Hematopoietic multipotent progenitor cell treated with erythropoietin and hydrocortisone succinate and interleukin-3 and kit ligand, for 17 days (in vitro differentiated cells): Measurements from ENCODE around the gene CERS2.

Experiments
- DNase-seq: peaks from one replicate; pipeline ENCODE4 v3.0.0-alpha.2; 2015; ENCODE audit warnings: low spot score

Gene CERS2, protein sequence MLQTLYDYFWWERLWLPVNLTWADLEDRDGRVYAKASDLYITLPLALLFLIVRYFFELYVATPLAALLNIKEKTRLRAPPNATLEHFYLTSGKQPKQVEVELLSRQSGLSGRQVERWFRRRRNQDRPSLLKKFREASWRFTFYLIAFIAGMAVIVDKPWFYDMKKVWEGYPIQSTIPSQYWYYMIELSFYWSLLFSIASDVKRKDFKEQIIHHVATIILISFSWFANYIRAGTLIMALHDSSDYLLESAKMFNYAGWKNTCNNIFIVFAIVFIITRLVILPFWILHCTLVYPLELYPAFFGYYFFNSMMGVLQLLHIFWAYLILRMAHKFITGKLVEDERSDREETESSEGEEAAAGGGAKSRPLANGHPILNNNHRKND

DNA sequence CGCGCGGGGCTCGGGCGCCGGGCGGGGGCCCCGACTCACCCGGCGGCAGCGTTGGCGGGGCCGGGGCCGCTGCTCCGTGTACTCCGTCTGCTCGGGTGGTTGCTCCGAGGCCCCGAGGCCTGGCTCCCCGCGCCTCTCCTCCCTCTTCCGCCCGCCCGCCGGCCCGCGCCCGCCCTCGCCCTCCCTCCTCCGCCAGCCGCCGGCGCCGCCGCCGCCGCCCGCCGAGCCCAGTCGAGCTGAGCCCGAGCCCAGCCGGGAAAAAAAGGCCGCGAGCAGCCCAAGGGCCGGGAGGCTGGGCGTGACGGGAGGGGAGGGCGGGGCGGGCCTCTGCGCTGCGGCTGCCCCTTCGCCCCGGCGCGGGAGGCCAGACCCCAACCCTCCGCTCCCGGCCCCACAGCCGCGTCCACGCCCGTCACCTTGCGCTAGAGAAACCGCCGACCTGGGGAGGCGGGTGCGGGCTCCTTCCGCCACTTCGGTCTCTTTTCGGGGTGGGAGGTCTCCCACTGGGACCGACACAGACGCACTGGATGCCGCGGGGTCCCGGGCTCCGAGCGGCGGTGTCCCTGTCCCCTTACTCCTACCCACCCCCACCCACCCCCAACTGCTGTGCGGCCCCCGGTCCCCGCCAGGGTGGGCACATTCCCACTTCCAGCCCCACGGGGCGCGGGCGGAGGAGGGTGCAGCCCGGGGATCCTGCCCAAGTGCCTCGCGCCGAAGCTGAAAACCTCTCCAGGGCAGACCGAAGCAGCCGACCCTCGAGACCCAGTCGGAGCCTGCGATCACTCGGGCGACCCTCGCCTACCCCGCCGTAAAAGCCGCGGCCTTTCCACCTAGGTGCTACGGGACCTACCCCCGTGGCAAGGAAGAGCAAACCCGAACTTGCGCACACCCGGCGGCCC lies at the start of gene CERS2:
Gene CERS2 (minus strand): TSS at position 256 of the 899 bp plus-strand sequence. CDS start 5,745 bp downstream, outside the sequence.
- DNase-seq, result peak; percentile 70

DNA sequence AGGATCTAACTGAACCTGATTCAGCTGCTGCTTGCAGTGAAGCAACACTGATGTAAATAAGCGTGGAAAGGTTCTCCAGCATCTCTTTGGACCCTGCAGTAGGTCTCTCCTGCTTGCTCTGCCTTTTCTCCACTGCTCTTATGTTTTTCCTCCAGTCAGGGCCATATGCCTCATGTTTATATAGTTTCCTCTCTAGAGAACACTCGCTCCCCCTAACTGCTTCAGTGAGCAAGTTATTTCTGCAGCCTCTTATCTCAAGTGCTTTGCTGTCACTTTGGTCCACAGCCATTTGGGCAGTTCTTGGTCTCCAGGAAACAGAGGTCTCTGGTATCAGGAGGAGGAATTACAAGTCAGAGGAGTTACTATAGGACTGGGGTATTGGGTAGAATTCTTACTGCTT lies 38.9 kb upstream of the CERS2 start:
- DNase-seq, result peak; percentile 63

DNA sequence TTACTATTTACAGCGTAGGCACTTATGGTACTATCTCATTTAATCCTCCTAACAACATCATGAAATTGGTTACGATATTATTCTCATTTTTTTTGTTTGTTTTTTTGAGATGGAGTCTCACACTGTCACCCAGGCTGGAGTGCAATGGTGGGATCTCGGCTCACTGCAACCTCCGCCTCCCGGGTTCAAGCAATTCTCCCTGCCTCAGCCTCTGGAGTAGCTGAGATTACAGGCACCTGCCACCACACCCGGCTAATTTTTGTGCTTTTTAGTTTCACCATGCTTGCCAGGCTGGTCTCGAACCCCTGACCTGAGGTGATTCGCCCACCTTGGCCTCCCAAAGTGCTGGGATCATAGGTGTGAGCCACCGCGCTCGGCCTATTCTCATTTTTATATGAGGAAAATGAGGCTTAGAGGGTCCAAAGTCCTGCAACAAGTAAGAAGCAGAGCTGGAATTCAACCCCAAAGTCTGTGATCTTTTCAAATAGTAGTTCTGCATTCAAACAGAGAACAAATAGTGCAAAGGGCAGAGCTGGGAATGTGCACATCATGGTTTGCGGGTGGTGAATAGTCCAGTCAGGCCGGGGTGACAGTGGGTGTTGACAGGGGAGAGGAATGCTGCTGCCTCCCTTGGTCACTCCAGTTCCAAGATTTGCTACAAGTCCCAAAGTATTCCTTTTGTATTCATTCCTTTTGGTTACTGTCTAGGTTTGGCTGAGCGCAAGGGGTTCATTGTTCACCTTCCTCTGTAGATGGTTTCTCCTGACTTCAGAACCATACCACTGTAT lies 38.2 kb upstream of the CERS2 start:
- DNase-seq, result no peak

DNA sequence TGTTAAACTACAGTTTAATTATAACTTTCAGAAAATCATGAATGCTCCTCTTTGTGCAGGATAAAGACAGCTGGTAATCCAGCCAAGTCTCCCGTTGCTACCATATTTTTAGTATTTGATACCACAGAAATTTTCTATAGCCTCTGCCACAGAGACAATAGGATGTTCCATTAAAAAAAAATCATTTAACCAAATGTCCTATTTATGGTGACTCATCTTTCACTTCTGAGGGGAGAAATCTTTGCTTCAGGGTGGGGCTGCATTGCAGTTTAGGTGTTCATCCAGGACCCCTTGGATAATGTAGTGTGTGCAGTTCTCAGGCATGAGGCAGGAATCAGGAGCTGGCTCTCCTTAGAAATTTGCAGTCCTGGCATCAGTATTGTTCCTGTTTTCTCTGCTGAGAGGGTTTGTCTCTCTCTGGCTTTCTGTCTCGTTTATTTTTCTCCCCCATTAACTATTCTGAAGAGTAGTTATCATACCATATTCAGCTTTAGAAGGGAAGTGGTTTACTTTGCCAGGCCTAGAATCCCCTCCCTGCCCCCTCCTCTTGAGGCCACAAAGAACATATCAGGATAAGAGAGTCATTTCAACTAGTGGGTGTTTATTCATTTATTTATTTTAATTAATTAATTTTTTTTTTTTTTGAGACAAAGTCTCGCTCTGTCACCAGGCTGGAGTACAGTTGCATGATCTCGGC lies 36.7 kb upstream of the CERS2 start:
- DNase-seq, result no peak

DNA sequence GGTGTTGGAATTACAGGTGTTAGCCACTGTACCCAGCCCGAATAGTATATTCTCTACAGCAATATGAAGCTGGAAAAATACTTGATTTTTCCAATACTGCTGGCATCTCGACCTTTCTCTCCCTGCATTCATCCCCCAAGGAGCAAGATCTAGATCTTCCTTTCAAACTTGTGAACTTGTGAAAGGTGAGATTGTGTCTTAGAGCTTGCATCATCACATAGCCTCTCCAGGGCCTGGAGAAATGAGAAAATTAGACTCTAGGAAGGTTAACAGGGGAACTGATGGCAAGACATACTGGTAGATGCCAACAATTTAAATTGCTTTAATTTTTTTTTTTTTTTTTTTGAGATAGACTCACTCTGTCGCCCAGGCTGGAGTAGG lies 35.7 kb upstream of the CERS2 start:
- no peak for DNase-seq

DNA sequence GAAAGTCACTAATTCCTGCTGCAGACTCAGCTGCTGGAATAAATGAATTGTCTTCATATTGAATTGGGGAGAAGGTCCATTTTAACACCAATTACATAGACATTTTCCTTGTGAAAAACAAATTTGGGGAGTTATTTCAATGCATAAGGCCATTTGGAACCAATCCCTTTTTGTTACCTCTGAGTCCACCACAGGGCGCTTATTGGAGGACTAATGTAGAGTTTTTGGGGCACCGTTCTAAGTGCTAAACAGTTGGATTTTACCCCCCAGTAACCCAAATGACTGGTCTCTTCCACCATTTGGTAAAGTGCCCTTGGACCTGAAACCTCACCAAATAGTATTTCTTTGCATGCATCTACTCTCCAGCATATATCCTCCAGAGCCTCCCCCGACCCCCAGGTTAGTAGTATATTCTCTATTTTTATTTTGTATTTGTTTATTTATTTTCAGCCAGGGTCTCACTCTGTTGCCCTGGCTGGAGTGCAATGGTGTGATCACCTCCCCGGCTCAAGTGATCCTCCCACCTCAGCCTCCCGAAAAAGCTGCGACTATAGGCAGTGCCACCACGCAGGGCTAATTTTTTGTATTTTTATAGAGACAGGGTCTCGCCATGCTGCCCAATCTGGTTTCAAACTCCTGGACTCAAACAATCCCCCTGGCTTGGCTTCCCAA lies 35.2 kb upstream of the CERS2 start:
- DNase-seq, result no peak

DNA sequence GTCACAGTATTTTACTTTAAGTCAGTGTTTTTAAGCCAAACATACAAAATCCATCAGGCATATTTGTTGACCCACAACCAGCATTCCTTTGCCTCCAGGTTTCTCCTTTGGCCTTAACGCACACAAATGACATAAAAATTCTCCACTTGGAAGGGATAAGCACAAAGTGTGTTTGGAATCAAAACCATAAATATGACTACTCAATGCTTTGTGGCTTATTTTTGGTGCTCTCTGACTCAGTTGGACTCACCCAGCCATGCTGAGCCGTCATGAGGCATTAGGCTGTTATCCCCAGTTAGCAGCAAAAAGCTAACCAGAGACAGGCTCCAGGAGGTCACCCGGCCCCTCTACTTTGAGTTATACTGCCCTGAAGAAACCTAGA lies 34.6 kb upstream of the CERS2 start:
- DNase-seq, result no peak

DNA sequence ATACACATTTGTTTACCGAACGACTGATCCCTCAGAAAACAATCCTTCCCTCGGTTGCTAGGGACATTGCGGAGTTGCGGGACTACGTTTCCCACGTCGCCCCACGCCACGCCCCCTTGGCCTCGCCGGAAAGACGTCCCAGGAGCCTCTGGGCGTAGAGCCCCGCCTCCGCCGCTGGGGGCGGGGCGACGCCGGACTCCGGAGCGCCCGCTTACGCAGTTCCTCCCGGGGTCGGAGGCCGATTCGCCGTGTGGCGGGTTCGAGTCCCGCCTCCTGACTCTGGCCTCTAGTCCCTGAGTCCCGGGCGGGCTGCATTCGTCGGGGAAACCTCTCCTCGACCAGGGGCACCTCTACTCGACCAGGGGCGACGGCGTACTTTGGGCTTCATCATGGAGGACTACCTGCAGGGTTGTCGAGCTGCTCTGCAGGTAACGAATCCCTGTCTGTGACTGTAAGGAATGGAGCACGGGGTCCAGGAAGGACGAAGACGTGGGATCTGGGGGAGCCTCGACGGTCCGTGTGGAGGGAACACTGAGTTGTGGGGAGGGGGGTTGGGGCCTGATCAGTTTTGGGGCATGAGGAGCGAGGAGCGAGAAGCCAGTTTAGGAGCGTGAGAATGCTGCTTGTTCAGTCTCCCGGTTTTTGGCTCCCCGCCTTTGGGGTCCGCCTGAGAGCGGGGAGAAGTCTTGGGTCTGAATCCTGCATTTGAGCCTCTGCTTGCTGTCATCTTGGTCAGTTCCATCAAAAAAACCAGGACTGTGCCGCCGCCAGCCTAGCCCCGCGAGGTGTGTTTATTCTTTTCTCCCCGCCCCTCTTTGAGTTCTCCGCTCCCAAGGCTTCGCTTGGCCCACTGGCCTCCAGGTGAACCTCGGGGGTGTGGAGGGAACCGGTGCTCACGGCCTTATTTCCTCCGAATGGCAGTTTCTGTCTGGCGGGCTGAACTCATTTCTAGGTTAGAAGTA lies 33.9 kb upstream of the CERS2 start, which contains the start of gene PRUNE1:
Gene PRUNE1 (plus strand): TSS at position 206 of the 962 bp plus-strand sequence. CDS start 184 bp downstream, at position 390.
- peak; percentile 97 for DNase-seq

DNA sequence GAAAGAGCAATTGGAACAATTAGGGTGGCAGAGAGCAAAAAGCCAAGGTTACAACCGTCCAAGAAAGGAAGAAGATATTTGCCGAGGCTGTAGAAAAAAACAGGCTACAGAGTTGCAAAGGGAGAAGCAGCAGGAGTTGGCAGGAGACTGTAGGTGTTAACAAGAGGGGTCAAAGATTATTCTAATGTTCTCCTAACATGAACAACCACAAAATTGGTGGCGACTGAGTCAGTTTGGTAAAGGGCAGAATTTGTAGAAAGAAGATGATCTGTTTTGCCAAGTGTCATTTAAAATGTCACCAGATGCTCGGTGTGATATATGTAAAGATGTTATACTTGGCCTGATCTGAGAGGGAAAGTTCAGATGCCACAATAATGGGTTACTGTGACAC lies 33.2 kb upstream of the CERS2 start:
- DNase-seq, result no peak

DNA sequence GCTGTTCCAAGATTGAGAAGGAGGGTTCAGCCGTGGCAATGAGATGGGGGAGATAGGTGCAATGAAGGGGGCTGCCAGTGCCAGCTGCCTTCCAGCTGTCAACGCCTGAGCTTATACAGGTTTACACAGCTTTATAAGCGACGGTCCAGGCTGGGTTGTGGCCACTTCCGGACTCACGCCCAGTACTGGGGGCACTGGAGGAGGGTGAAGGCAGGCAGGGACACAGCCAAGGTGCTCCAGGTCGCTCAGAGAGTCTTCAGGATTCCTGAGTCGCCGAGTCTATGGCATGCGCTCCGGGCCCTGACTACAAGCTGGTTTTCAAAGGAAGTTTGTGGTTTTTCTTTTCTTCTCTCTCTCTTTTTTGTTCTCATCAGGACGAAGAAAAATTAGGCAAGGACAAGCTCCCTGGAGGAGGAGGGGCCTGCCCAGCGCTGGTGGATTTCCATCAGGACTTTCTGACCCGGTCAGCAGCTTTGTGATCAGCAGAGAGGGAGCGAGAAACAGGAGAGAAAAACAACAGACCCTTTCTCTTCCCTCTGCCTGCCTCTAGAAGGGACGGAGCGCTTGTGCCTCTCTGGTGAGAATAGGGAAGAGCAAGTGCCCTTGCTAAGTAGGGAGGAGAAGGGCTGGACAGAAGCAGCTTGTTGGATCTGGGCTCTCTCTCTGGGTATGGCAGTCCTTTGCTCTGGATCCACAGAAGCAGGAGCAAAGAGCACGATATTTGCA lies 31.9 kb upstream of the CERS2 start, which contains the start of gene MINDY1:
Gene MINDY1 (minus strand): TSS at position 576 of the 726 bp plus-strand sequence. CDS start 4,285 bp downstream, outside the sequence.
- DNase-seq, result peak; percentile 84

DNA sequence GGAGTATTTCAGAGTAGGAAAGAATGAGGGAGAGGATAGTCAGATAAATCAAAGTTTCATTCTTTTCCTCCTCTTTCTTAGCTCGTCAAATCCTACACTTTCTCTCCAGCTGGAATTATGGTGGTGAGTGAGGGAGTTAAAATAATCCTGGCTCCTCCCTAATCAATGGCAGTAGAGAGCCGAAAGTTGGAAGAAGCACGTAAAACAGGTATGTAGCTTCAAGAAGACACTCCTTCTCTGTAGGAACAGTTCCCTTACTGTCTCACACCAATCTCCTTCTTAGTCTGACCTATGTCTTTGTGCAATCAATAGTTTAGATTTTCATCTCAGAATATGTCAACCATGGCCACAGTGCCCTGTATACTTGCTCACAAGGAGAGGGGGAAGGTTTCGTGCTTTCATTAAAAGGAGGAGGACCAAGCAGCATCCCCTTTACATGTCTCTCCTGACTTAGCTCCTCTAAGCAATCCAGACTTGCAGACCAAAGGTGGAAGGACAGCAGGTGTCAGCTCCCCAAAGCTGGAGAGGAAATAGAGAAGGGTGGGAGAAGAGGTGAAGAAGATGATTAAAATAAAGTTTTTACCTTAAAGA lies 31.2 kb upstream of the CERS2 start:
- peak; percentile 30 for DNase-seq

DNA sequence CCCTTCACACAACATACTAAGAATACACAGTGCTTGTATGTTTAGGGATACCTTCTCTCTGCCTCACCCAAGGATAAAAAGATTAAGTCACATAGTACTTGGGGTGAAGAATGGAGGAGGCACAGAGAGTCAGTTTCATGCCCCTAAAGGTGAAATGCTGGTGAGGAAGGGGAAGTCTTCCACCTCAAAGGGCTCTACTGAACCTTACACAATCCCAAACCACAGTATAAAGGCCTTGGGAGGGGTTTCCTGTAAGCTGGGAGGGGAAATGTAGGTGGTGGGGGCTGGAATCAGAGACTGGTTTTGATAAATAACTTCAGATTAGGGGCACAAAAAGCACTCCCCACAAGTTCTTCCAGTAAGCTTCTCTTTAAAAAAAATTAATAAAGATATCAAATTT lies 28.5 kb upstream of the CERS2 start:
- no peak for DNase-seq

DNA sequence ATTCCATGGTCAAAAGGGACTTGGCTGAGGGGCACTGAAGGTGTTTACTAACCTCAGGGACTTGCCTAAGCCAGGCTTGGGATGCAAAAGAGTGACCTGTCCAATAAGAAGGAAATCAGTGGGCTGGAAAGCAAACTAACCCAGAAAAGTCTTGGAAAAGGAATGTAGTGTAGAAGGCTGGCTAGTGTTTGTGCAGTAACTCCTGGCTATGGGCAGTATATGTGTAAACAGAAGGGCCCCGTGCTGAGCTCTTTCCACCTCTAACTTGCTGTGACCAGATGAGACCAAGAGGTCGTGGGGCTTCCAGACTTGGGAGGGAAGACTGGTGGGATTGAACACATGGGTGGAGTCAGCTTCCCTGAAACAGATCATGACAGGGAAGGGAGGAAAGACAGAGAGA lies 28.0 kb upstream of the CERS2 start:
- no peak for DNase-seq

DNA sequence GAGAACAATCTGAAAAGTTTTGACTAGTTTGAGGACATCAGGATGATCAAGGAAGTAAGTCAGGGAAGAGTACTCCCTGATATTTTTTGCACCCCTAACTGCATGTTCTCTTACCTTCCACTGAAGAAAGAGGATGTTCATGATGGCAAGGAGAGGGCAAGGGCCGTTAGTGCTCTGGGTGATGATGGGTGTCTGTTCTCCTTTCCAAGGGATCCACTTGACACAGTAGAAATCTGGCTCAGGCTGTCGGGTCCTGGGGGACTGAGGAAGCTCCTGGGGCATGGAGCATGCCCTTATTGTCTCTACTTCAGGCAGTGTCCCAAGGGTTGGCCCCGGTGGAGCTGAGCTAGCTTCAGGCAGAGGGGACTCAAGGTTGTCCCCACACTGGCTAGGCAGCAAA lies 27.4 kb upstream of the CERS2 start:
- DNase-seq, result no peak

DNA sequence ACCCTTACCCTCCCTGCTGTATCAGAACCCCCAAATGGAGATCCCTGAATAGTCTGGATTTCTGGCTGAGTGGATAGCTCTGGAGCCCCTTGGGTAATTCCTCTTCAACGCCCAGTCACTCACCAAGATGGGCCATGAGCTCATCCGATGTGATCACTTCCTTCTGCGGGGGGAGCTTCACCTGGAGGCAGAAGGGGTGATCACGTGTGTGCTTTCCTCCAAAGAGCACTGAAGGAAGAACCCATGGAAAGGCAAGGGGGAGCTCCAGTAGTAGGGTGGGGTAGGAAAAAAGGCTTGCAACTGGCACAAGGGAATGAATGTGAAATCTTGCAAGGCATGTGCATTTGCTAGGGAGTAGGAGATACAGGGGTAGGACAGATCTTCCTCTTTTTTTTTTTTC lies 27.0 kb upstream of the CERS2 start:
- DNase-seq, result no peak

DNA sequence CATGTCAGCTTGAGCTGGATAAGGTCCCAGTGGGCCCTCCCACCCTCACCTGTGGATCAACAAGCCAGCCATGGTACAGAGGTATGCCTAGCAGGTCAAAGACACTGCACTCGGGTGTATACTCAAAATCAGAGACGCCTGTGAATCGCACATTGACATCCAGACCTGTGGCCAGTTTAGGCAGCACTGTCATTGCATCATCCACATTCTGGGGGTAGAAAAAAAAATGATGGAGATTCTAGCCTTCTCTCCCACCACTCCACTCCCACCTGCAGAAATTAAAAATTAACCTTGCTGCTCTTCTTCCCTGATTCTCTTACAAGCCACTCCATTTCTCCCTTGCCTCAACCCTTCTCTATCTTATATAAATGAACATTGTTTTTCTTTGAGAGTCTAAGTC lies 25.8 kb upstream of the CERS2 start:
- DNase-seq, result no peak

DNA sequence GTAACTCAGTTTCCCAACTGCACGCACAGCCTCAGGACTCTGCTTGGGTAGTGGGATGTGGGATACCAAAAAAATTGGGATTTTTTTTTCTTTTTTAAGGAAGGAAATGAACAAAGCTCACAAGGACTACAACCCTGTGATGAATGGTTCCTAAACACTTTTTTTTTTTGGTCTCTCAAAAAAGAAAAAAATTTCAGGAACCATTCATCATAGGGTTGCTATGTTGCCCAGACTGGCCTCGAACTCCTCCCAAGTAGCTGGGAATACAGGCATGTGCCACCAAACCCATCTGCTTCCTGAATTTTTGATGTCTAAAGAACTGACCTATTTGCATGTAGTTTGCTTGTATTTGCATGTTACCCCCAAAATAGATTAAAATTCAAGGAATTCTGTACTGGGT lies 25.3 kb upstream of the CERS2 start:
- DNase-seq, result no peak

DNA sequence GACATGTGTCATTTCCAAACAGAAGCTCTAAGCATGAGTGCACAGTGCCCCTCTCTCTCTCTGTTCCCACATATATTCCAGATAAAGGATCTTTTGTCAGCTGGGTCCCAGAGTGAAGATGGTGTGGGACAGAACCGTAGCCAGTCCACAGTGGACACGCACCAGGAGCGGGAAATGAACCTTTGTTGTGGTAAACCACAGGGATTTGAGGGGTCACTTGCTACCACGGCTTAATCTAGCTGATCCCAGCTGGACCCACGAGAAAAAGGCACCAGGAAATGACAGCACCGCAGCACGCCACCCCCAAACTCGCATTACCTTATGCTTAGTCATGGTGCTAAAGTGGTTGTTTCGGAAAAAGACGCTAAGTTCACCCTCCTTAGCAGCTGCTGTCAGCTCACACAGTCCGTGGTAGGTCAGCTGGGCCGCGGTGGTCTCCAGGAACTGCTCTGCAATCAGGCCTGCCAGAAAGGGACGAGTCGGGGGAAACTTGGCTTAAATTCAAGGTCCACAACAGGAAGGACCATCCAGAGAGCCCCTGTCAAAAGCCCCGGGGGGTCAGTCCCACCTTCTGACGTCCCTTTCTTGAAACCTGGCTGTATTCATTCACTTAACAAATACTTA lies 24.5 kb upstream of the CERS2 start:
- DNase-seq, result no peak
